Erythroblast (primary cell): ENCODE measurements around the gene TUNAR.

Experiments
- DNase-seq, 2 experiments: peaks; one replicate each; lab custom pipeline; 2025; lab: John Stamatoyannopoulos, UW
- GATA1 ChIP-seq: IDR thresholded peaks from 2 replicates; pipeline ENCODE4 v1.6.1; 2011; ENCODE audit warnings: low read depth, mild to moderate bottlenecking, control low read depth, low read length, moderate library complexity
- POLR2A ChIP-seq: IDR thresholded peaks from 2 replicates; pipeline ENCODE4 v1.6.1; 2011; ENCODE audit warnings: mild to moderate bottlenecking, low read length

TUNAR gene

GRCh38 chr14:95876761-95877538 is at the start of gene TUNAR:
Gene TUNAR (plus strand): TSS chr14:95876832.
- TF ChIP-seq GATA1 (no peak), POLR2A (no peak)
- DNase-seq, result no peak

- no peak for DNase-seq
- TF ChIP-seq POLR2A, result no peak
These were observed 47.9 kb upstream of the TUNAR start for GRCh38 chr14:95828649-95829265.

- TF ChIP-seq GATA1, result no peak
- TF ChIP-seq POLR2A, result no peak
- DNase-seq, result no peak
These were observed 47.3 kb upstream of the TUNAR start for GRCh38 chr14:95829321-95829720.

GRCh38 chr14:95830386-95830785 is 46.2 kb upstream of the TUNAR start:
- TF ChIP-seq POLR2A, result no peak
- TF ChIP-seq GATA1, result no peak
- DNase-seq, result no peak

GRCh38 chr14:95831041-95831440 is 45.6 kb upstream of the TUNAR start:
- DNase-seq, result no peak
- TF ChIP-seq POLR2A, result no peak
- no peak for TF ChIP-seq GATA1

DNA sequence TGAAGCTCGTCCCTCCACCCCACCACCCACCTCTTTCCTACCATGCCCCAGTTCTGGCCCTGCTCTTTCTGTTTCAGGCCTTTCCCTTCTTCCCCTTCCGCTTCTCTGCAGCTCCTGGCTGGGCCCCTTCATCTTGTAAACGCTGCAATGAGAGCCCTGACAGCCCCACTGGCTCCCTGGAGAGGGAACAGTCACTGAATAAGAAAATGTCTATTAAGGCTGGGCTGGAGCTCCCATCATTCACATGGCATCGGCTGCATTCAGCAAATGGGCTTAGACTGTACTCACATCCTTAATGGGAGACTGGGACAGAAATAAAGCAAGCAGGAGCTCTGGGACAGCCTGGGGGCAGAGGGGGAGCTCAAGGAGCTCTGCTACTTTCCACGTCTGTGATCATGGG is 45.2 kb upstream of the TUNAR start:
- TF ChIP-seq GATA1, result no peak
- TF ChIP-seq POLR2A, result no peak
- no peak for DNase-seq

DNA sequence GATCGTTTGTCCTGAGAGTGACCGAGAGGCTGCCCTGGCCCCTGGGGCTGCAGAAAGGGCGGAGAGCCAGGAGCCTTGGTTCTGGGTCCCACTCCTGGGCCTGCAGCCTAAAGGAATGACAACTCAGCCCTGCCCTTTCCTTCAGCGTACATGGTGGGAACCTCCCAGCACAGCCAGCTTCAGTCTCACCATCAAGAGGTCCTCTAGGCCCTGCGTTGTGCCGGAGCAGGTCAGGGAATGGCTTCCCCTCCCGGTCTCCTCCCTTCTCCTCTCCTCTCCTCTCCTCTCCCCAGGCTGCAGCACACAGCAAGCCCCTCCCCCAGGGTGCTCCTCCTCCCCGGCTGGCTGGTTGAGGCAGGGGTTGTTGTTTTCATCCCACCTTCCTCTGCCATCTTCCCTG is 44.6 kb upstream of the TUNAR start:
- DNase-seq, result no peak
- TF ChIP-seq POLR2A, result no peak
- TF ChIP-seq GATA1, result no peak

GRCh38 chr14:95833429-95833828 is 43.2 kb upstream of the TUNAR start:
- TF ChIP-seq GATA1 (no peak), POLR2A (no peak)
- DNase-seq, result no peak

- DNase-seq, result no peak
- TF ChIP-seq POLR2A, result no peak
- no peak for TF ChIP-seq GATA1
These were observed 42.1 kb upstream of the TUNAR start for GRCh38 chr14:95834496-95834895.

DNA sequence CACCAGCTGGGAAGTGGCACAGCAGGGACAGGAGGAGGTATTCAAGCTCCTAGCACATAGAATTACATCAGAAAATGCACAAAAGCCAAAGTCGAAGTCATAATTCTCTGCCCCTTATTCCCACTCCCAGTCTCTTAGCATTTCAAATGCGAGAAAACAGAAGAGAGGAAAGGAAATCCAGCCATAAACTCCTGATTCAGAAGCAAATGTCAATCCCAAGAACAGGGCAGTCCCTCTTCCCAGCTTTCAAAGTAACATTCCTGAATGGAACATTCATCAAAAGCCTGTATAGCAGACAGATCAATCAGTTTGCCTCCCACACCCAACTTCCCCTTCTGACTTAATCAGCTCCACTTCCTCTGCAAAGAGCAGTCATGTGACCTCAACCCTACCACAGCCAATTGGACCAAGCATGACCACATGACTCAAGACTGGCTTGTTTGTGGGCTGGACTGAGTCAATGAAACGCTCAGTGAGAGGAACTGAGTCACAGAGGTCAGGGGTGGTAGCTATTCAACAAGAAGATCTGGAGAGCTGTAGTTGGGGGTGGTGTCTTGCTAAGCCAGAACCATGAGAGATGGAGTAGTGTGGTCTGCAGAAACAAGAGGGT is 41.4 kb upstream of the TUNAR start:
- DNase-seq, result no peak
- no peak for TF ChIP-seq GATA1
- TF ChIP-seq POLR2A, result no peak

DNA sequence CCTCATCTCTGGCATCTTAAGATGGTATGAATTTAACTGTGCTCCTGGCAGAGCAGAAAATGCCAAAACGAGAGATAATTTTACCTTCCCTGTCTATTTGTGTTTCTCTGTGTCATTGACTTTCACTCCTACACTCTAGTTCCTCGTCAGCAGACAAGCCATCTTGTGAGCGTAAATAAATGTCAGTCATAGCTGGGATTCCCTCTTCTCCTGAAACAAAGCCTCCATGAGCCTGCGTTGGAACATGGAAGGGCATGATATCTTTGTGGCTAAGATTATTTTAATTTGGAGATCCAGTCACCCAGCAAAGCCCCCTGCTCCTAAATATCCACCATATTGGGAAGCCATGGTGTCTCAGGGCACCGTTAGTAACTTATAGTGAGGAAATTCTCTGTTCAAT is 37.8 kb upstream of the TUNAR start:
- TF ChIP-seq POLR2A (no peak), GATA1 (no peak)
- DNase-seq, result no peak

DNA sequence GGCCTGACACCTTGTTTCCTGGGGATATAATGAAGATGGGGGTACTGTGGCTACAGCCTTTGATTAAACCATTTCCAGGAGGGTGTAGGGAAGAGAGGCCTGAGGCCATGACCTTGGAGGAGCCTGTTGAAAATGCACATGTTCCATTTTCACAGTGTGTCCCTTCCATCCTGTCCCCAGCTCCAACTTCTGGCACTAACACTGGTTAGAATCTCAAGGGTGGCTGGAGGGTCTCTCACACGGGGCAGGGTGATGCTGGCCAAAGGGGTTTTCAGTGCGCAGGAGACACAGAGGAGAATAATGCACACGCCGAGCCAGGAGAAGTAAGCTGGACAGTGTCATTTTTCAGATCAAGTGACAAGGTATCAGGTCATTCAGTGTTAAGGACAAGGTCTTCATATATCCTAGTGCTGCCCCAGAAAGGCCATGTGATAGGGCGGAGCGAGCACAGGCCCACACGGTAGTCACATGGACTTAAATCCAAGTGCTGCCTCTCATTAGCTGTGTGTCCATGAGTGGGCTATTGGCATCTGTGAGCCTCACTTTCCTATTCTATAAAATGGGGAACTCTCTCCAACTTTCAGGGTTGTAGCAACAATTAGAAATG is 36.4 kb upstream of the TUNAR start:
- no peak for DNase-seq

GRCh38 chr14:95841668-95842067 is 35.0 kb upstream of the TUNAR start:
- no peak for TF ChIP-seq POLR2A
- TF ChIP-seq GATA1, result no peak
- DNase-seq, result no peak

More for the DNA sequence above, 36.4 kb upstream of the TUNAR start:
- no peak for TF ChIP-seq POLR2A
- TF ChIP-seq GATA1, result no peak

DNA sequence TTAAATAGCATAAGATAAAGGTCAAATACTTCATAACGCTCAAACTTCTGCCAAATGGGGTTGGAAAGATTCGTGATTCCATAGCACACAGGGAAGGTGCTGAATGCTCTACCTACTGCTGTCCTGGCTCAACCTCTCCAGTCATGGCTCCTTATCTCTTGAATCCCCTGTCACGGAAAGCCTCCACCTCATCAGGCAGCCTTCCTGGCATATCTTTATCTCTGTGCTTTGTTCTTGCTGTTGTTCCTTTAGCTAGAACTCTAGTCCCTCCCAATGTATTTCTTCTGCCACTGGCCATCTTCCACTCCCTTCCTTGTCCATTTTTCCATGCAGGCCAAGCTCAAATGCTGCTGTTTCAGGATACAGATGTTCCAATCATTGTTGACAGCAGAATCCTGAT is 26.9 kb upstream of the TUNAR start:
- DNase-seq, result no peak
- no peak for TF ChIP-seq POLR2A
- TF ChIP-seq GATA1, result no peak
